GM19438 (cell line): Measurements from ENCODE around the gene LTA4H.

Experiments
- ATAC-seq: cut with Tn5 transposase; IDR thresholded peaks from one replicate; pipeline ENCODE4 v1.9.1; 2021; ENCODE audit warnings: low read depth; ENCODE audit not compliant: unreplicated experiment

The LTA4H gene

DNA sequence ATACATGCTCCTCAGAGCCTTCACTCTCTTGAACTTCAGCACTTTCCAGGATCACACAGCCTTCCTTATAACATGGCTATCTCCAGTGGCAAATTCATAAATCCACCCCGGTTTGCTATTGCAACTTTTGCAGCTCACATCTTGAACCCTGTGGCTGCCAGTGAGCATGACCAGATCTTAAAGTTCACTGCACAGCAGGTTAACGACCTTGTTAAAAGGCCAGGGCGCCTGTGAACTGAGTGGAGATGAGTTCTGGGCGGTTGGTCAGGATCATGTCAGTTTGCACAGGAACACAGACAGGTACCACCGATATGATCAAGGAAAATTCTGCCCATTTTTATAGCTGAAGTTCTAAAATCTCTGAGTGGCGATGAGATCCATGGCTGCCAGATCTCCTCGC, 24.7 kb upstream of the LTA4H start:
- ATAC-seq = no peak

DNA sequence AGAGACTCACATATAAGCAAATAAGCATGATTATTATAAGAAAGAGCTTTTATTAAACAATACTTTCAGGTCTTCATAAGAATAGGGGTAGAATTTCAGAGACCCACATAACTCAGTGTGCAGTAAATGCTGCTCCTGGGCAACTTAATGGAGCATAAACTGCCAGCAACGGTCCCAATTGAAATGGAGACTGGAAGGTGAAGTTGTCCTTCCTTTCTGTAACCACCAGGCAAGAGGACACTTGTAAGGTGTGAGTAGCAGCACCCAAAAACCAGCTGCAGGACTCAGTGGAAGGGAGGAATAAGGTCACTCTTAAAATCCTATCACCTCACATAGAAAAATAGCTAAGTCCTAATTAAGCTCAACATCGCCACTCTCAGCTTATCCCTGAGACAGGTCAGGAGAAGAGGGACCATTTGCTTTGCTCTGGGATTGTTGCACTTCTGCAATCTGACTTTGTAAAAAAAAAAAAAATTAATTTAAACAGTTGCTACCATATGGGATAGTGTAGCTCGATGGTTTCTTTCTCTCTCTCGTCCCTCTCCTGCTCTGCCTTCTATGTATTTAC, 22.7 kb upstream of the LTA4H start:
- no peak for ATAC-seq

DNA sequence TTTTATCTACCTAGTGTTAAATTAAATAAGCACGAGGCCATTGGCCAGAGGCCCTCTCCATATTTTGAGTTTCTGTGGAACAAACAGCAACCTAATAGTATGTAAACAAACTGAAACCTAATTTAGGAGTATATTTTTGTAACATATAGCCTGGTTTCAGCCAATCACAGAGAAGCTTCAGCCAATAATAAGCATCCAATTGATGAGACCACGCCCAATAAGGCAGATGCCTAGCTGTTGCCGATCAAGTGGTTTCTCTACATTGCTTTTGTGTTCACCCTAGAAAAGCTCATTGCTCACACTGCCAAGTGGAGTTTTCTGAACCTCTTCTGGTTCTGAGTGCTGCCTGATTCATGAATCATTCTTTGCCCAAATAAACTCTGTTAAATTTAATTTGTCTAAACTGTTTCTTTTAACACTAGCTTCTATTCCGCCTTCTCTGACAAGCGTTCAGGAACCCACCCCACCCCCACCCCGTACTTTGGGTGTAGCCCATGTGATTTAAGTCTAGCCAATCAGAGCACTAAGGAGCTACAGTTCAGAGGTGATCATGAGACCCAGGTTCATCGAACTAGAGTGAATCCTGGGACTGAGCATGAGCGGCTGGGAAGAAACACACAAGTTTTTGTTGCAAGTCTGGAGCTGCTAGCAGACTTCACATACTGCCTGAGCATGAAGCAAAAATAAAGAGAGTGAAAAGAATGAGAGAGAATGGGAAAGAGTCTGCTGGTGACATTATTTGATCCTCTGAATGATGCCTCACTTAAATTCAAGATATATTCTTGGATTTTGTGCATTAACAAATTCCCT, 21.5 kb upstream of the LTA4H start:
- ATAC-seq = no peak

DNA sequence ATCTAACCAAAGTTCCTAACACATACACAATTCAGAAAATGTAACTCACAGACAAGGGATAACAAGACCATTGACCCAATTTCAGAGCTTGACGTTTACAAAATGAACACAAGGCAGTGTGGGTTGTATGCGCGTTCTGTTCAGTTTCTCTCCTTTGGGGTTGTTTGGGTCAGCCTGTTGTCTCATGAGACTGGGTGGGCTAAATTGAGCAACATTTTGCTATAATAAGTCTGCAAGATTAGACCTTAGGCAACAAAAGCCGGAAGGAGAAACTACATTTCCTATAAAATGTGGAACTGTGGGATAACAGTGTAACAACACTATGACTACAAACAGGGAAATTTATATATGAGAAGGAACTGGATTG, 18.8 kb upstream of the LTA4H start:
- no peak for ATAC-seq

DNA sequence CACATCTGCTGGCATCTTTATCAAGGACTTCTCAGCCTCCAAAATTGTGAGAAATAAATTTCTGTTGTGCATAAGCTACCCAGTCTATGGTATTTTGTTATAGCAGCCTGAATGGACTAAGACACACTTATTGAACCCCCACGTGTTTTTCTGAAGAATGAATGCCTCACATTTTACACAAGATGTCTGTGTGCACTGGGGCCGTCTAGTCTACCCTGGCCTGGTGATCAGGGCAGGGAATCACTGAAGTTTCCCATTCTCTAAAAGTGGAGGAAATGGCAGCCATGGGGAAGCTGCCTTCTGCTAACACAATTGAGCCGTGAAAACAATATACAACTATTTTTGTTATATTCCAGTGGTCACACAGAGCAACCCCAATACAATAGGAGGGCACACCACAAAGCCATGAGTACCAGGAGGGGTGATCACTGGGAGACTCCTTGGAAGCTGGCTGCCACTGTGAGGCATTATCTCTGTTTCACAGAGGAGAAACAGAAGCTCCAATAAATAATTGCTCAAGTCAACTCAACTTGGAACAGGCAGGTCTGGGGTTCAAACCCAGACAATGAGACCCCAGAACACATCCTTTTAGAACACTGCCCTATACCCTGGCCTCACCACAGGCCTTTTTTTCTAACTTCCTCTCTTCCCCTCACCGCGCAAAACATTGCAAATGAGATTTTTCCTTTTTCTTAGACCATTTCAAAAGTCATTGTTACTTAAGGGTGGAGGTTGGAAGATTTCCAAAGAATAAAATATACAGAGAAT, 18.3 kb upstream of the LTA4H start:
- no peak for ATAC-seq

DNA sequence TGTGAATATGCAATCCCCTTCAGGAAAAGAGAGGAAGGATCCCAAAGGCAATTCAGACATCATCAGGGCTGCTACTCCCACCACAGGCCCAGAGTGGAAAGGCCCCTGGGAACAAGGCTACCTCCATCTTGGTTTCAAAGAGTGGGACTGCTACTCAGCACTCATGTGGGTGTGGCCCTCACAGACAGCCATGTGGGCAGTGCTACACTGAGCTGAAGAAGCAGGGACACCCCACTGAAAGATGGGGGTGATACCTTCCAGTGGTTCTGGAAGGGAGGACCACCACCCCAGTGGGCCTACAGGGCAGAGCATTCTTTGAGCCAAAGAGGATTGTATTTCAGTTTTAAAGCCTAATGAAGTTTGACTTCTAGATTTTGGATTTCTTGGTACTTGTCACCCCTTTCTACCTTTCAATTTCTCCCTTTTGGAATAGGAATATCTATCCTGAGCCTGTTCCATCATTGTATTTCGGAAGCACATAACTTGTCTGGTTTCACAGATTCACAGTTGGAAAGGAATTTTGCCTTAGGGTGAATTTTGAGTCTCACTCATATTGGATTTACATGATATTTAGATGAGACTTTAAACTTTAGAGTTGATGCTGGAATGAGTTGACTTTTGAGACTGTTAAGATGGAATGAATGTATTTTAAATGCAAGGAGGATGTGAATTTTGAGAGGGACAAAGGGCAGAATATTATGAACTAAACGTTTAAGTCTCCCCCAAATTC, 16.5 kb upstream of the LTA4H start:
- no peak for ATAC-seq

DNA sequence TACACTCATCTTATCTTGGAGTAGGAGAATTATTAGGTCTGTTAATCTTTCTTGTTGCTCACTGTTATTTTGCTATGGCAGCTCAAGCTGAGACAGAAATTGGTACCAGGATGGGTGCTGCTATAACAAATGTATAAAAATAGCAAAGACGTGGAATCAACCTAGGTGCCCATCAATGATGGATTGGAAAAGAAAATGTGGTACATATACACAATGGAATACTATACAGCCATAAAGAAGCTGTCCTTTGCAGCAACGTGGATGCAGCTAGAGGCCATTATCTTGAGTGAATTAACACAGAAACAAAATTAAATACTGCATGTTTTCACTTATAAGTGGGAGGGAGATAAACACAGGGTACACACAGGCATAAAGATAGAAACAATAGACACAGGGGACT, 14.8 kb upstream of the LTA4H start:
- no peak for ATAC-seq

DNA sequence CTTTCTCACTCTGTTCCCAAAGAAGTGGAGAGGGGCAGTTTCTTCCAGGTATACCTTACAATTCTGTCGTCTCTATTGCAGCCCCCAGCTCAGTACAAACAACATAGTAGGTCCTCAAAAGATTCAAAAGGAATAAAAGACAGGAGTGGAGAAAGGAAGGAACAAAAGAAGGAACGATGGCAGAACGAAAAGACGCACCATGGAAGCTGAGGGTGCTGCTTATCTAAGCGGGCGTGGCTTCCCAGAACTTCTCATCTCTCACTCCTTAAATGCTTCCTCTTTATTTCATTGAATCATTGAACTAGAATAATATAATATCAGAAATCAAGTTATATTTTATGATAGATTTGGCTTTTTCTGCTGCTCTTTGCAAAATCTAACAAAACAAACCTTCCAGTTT, 13.7 kb upstream of the LTA4H start:
- no peak for ATAC-seq

DNA sequence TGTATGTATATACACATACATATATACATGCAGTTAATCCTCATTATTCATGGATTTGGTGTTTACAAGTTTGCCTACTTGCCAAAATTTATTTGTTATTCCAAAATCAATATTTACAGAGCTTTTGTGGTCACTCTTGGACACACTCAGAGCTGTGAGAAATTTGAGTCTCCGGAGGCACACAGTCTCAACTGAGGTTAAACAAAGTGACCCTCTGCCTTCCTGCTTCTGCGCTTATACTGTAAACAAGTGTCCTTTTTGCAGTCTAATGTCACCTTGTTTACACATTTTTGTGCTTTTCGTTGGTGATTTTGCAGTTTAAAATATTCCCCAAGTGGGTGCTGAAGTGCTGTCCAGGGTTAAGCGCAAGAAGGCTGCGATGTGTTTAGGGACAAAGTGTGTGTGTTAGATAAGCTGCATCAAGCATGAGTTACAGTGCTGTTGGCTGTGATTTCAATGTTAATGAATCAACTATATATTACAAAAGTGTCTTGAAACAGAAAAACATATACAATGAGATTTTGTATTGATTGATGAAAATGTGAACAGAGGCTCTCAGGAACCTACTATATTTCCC, 13.1 kb upstream of the LTA4H start:
- ATAC-seq = no peak

DNA sequence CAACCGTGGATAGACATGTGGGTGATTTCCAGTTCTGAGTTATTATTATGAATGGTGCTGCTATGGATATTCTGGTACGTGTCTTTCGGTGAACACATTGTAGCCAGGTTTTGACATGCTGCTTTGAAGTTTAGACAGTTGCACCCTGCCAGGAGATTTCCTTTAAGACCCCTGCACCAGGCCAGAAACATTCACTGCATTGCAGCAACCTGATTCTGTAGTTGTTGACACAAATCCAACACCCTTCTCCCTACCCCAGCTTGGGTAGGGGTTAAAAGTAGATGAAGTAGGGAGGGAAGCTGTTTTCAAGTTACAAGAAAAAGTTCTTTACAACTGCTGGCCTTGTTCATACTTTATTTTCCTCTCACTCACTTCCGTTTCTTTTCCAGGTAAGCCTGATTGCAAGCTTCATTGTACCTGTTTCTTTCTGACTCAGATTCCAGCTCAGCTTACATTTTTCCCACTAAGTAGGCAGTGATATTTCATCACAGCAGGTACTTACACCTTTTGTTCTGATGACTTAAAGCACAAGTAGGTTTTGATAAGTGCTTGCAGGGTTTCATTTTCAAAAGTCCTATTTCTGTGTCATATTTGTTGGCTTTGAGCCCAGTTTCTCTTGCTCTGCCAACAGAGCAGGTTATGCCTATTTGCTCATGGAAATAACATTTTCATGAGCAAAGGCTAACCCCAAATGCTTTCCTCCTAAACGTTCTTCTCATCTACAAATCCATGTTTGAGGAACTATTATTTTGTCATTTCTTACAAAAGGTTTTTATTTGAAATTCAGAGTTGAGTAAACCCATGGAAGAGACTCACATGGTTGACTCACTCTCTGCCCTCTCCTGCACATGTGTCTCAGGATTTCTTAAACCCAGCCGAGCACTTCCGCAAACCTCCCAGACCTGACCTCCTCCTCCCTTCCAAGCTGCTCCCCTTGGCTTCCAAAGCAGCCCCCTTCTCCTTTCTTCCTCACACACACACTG, 12.1 kb upstream of the LTA4H start:
- peak; percentile 60 for ATAC-seq

DNA sequence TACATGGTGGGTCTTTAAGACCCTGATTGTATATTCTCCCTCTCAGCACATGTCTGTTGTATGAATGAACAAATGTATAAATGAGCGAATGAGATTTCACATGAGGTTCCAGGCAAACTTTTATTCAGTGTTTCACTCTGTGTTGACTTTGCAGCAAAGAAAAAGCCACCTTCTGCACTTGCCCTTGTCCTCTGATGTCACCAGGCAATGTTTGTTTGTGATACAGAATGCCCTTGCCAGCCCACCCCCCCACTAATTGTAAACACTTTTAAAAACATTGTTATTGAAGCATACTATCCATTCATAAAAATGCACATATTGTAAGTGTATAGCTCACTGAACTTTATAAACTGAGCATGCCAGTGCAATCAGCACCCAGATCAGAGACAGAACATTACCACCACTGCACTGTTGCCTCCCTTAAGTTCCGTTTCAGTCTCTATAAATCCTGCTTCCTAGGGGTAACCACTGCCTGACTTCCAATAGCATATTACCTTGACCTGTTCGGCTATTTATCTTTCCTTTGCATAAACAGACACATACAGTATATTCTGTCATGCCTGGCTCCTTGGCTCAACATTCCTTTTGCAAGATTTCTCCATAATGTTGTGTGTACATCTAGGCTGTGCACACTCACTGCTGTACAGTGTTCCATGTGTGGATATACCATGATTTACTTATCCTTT, 11.3 kb upstream of the LTA4H start:
- ATAC-seq = no peak

DNA sequence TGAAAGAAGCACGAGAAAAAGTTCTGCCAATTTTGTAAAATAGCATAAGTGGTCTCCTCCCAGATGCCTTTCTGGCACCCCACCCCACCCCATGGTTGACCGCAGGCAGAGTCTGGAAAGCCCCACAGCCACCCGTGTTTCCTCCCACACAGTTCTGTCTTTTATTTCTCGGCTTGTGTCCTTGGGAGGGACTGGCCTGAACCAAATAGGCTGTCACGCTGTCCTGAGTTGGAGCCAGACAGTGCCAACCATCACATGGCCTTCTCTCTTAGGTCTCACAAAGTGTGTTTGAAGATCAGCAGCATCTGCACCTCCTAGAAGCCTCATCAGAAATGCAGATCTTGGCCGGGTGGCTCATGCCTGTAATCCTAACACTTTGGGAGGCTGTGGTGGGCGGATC, 10.2 kb upstream of the LTA4H start:
- ATAC-seq = no peak

DNA sequence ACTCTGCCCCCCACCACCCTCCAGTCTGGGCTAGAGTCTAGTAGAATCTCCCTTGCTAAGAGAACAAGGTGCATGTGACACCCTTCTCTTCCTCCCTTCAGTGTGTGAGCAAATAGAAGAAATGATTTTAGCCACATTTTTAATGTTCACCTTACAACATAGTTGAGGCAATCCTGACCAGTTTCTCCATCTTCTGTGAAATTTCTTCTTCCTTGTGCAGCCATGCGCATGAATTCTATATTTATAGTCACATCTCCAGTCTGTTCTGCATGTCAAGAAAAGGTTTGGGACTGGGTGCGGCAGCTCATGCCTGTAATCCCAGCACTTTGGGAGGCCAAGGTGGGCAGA, 9.5 kb upstream of the LTA4H start:
- no peak for ATAC-seq

DNA sequence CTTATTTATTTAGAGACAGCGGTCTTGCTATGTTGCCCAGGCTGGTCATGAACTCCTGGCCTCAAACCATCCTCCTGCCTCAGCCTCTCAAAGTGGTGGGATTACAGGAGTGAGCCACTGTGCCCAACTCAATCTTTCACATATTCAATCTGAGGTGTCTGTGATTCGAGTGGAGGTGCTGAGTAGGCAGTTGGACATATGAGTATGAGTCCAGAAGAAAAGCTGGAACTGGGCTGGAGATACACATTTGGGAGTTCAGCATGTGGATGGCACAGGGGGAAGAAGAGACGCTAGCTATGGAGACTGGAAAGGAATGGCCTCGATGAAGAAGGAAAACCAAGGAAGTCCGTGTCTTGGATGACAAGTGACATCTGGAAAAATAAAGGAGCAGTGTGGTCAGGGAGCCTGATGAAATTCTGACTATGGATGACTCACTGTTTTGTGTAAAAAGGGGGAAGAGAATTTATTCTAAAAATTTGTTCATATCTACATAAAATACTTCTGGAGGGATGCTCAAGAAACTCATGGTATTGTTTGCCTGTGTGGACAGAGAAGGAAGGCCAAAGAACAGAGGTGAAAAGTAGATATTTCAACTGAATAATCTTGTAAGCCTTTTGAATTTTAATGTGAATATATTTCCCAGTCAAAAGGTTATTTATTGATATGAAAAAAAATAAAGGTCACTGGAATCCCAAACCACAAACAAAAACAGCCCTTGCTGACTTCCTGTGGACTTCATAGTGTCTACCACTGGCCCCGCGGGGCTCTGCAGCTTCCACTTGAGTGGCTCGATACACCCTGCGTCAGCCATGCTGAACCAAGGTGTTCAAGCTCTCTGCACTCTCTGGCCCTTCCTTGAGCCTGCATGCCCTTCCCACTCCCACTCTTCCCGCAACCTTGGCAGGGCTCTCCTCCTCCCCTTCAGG, 8.9 kb upstream of the LTA4H start:
- no peak for ATAC-seq

DNA sequence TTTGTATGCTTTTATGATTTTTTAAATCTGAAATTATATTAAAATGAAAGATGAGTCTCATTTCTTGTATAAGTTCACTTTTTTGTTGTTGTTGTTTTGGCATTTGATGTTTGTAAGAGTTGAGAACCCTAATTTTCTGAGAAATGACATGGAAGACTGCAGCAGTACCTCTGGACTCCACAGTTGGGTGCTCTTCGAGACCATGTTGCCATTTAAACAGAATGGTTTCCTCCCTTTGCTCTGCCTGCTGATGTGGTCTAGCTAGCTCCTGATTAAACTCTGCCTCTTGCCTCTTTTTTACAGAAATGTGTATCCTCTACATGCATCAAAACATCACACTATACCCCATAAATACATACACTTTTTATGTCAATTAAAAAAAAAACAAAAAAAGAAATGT, 5.8 kb upstream of the LTA4H start:
- no peak for ATAC-seq

DNA sequence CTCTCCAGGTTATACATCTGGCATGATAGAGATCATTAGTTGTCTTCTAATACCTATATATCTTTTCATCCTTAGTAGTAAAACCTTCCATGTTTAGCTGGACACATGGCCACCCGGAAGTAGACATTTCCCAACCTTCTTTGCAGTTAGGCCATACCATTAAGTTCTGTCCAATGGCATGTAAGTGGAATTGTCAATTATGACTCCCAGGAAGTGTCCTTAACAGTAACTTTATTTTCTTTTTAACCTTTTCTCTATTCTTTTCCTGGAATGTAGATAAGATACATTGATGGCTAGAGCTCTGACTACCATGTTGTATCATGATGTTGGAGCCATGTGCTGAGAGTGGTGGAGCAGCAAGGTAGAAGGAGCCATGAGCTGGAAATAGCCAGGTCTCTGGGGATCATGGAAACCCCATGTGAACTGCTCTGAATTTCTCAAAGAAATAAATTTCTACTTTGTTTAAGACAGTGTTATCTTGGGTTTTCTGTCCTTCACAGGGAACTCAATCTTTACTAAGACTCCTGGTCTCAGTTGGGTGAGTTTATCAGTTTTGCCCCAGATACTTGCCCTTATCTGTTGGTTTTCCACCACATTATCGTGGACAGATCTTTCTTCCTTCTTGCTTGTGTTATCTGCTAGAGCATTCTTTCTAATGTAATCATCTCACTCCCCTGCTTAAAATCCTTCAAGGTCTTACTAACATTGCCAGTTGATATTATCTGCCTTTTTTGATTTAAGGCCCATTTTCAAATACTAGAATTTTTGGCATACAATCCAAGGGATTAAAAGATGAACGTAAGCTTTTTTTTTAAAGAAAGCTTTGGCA, 5.1 kb upstream of the LTA4H start:
- no peak for ATAC-seq

DNA sequence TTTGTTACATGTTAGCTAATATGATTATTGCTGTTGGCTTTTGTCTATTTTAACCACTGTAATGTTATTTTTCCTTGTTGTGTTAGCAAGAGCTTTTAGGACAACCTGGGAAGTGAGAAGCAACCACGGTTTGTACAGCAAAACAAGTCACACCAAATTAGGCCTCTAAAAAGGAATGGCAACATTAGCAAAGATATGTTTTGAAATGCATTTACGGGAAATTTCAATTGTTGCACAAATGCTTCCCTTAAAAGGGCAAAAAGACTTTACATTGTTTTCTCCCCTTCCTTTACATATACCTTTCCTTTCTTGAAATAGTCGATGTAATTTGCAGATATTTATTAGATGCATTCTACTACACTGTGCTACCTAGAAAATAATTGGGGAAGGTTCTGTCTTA, 4.1 kb upstream of the LTA4H start:
- no peak for ATAC-seq
